Activated naive CD4-positive, alpha-beta T cell (primary cell): Measurements from ENCODE around the gene EDEM3.
"Not testable (repeated sequence)": the region's sequence is repeated elsewhere in the genome, so short reads cannot be mapped to it uniquely, and the experiment has no call there.

ENCODE experiments used
- DNase-seq, 4 experiments: peaks; one replicate each; lab custom pipeline; 2025; lab: John Stamatoyannopoulos, UW

Gene EDEM3, protein sequence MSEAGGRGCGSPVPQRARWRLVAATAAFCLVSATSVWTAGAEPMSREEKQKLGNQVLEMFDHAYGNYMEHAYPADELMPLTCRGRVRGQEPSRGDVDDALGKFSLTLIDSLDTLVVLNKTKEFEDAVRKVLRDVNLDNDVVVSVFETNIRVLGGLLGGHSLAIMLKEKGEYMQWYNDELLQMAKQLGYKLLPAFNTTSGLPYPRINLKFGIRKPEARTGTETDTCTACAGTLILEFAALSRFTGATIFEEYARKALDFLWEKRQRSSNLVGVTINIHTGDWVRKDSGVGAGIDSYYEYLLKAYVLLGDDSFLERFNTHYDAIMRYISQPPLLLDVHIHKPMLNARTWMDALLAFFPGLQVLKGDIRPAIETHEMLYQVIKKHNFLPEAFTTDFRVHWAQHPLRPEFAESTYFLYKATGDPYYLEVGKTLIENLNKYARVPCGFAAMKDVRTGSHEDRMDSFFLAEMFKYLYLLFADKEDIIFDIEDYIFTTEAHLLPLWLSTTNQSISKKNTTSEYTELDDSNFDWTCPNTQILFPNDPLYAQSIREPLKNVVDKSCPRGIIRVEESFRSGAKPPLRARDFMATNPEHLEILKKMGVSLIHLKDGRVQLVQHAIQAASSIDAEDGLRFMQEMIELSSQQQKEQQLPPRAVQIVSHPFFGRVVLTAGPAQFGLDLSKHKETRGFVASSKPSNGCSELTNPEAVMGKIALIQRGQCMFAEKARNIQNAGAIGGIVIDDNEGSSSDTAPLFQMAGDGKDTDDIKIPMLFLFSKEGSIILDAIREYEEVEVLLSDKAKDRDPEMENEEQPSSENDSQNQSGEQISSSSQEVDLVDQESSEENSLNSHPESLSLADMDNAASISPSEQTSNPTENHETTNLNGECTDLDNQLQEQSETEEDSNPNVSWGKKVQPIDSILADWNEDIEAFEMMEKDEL

DNA sequence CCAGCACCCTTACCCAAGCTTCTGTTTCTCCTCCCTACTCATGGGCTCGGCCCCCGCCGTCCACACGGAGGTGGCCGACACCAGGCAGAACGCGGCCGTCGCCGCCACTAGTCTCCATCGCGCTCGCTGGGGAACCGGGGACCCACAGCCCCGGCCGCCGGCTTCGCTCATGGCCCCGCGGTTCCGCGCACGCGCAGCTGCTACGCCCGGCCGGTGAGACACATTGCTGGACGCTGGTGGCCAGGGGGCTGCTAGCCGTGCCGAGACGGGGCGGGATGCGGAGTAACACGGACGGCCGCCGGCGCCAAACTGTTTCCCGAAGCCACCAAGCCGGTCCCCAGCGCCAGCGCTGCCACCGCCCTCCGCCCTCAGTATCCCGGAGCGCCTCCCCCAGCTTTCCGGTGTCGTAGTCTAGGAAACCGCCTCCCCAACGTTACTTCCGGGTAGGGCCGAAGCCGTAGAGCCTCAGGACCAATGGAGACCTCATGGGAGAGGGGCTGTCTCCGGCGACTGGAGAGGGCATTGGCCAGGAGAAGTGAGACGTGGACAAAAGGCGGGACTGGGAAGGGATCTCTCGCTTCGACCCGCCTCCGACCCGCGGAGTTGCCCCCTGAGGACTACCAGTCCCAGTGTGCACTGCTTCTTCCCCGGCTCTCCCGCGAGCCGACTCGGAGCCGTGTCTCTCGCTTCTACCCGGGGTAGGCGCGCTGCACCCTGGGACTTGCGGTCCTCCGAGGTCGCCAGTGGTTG lies at the start of gene EDEM3:
TSS of gene EDEM3 (minus strand) at position 383 of the 750 bp plus-strand sequence. CDS start at position 171, 212 bp downstream.
- peak; percentile 92 to 98 (median 94) for DNase-seq

GRCh38 chr1:184804220-184804619 lies 49.6 kb upstream of the EDEM3 start:
- DNase-seq: no peak

DNA sequence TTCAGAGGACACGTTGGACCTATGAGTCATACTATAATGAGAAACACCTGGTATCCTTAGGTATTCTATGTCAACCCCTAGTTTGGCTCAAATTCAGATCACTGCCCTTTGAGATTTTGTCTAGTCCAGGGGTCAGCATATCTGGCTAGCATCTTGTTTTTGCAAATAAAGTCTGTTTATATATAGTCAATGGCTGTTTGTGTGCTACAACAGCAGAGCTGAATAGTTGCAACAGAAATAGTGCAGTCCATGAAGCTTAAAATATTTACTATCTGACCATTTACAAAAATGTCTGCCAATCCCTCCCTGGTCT lies 48.5 kb upstream of the EDEM3 start:
- no peak for DNase-seq

GRCh38 chr1:184802354-184803179 lies 47.9 kb upstream of the EDEM3 start:
- DNase-seq: no peak

DNA sequence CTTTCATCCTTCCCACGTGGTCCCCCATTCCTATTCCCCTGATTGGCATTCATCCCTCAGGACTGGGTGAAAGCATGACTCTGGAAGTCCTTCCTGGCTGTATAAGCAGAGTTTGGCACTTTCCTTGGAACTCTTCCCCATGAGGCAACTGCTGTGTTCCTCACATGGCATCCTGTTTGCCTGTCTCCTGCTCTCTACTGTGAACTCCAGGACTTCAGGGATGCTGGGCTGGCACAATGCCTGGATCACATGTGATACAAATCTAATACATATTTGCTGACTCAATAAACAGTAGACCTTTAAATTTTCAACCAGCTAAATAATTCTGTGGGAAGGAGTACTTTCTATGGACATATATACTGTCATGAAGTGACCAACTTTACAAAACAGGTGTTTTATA lies 46.8 kb upstream of the EDEM3 start:
- DNase-seq: no peak

GRCh38 chr1:184800876-184801275 lies 46.2 kb upstream of the EDEM3 start:
- no peak for DNase-seq

DNA sequence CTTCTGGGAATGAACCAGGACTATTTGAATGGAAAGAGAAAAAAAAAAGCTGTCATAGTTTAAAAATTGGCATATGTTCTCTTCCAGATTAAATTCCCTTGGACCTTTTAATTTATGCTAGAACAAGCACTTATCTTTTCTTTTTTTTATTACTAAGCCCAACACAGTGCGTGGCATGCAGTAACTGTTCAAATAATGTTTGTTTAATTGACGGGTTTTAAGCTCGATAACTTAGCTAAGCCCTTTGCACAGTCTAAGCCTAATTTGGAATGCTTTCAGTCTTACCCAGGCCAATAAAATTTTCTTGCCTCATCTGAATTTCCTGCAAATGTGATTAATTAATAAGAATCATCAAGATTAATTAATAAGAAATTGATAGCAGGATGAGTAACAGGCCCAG lies 39.3 kb upstream of the EDEM3 start:
- DNase-seq: no peak

DNA sequence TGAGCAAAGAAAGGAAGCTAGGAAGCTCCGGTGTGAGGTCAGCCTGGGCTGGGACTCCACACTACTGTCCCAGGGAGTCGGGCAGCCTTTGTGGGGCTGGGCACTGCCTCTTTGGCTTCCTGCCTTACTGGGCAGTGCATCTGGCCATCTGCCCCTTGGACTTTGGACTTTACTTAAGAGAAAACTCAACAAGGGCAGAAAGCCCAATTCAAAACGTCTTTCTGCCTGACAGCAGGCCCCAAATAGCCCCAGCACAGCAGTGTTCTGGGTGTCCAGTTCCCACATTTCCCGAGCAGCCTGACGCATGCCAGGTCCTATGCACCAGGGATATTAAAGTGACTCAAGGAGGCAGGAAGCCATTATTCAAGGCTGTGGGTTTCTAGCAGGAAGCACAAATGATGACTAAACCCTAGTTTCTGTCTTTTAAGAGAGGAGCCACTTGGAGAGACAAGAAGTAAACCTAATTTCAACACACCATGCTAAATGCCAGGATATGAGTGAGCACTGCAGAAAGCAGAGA lies 37.9 kb upstream of the EDEM3 start:
- no peak for DNase-seq

DNA sequence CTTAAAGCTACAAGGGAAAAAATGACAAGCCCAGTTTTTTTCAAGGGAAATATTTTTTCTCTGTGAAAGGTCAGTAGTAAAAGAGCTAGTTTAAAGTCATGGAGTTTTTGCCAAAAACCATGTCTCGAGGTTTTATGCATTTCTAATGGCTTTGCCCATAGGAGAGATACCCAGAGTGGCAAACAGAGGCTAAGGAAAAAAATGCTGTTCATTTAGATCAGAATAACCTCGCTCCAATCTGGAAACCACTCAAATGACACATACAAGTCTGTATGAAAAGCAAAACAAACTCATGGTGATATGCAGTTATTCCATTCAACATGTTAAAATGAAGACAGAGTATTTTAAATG lies 36.9 kb upstream of the EDEM3 start:
- DNase-seq: no peak

GRCh38 chr1:184790642-184791549 lies 36.2 kb upstream of the EDEM3 start:
- DNase-seq: no peak

GRCh38 chr1:184789884-184790283 lies 35.2 kb upstream of the EDEM3 start:
- no peak for DNase-seq

- no peak for DNase-seq
Measured at GRCh38 chr1:184788970-184789369, 34.3 kb upstream of the EDEM3 start.

GRCh38 chr1:184785529-184785928 lies 30.9 kb upstream of the EDEM3 start:
- no peak for DNase-seq

GRCh38 chr1:184783723-184784122 lies 29.1 kb upstream of the EDEM3 start:
- DNase-seq: not testable (repeated sequence)

GRCh38 chr1:184781941-184782340 lies 27.3 kb upstream of the EDEM3 start:
- no peak for DNase-seq

DNA sequence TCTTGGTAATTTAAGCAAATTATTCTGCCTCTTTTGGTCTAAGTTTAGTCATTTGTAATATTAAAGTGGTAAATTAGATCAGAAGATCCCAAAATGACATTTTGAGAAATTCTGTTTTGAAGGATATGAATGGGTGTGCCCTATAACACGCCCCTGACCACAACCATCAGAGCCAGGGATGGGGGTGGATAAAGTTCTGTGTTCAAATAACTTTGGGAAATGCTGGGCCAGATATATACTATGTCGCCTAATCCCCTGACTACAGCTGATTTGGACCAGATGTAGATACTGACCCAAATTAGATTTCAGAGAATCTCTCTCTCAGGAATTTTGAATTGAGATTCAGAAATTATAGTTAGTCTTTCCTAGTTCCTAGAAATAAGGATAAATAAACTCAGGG lies 21.2 kb upstream of the EDEM3 start:
- no peak for DNase-seq

DNA sequence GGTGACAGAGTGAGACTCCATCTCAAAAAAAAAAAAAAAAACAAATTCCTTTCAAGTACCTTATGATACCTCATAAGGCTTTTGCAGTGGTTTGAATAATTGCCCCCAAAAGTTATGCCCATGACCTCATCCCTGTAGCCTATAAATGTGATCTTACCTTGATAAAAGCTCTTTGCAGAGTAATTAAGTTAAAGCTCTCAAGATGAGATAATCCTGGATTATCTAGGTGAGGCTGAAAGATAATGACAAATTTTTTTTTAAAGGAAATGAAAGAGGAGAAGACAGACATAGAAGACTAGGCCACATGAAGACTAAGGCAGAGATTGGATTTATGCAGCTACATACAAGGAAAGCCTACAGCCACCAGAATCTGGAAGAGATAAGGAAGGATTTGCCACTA lies 20.7 kb upstream of the EDEM3 start:
- DNase-seq: no peak

DNA sequence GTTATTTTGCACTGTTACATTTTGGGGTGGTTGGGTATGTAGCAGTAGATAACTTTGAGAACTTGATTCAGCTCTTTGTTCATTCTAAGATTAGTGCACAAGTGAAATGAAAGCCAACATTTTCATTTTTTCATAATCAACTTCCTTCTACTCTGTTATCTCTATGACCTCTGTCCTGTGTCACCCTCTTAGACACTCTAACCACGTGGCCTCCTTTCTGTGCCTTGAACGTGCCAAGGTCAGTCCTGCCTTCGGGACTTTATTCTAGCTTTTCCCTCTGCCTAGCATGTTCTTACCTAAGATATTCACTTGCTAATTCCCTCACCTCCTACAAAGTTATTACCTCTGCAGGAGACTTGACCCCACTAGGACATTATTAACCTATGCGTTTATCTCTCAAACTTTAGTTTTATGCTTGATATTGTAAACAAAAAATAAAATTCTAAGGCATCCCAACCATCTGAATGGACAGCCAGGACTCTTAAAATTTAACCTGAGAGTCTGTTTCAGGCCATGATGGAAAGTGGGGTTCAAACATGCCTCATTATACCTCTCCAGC lies 19.2 kb upstream of the EDEM3 start:
- no peak for DNase-seq

DNA sequence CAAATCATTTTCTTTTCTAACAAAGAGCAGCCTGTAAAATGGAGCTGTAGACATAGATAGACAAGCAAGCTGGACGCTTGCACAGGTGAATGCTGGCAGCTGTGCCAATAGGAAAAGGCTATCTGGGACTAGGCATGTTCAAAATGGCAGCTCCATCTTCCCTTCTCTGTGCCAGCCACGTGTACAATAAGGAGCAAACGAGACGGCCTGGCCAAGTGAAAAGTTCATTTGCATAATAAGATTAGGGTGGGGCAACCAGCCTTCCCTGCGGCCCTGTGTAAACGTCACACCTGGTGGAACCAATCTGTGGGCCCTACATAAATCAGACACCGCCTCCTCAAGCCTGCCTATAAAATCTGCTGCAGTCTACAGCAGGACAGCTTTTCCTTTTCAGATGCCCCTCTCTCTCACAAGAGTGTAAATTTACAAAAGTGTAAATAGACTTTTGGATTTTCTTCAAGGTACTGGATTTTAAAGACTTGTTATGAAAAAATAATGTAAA lies 16.6 kb upstream of the EDEM3 start:
- no peak for DNase-seq
